Jurkat, Clone E6-1 (cell line): ENCODE results near the gene LY6G6F.
A peak's percentile ranks its signal among the peaks of the same experiment; 100 is the strongest.
"Not testable (repeated sequence)": the region's sequence is repeated elsewhere in the genome, so short reads cannot be mapped to it uniquely, and the experiment has no call there.

ENCODE experiments used
- DNase-seq: peaks from one replicate; pipeline ENCODE4 v3.0.0-alpha.2; 2011; ENCODE audit warnings: low read depth, low spot score
- H3K4me3 ChIP-seq: 2 replicates; pipeline ENCODE4 v1.5.1; 2011; ENCODE audit warnings: mild to moderate bottlenecking, low read length, control low read depth, moderate library complexity

The LY6G6F gene

GRCh38 chr6:31697555-31697954, 9.1 kb upstream of the LY6G6F start:
- DNase-seq: no peak
- no peak overlapping the region for H3K4me3 ChIP-seq

DNA sequence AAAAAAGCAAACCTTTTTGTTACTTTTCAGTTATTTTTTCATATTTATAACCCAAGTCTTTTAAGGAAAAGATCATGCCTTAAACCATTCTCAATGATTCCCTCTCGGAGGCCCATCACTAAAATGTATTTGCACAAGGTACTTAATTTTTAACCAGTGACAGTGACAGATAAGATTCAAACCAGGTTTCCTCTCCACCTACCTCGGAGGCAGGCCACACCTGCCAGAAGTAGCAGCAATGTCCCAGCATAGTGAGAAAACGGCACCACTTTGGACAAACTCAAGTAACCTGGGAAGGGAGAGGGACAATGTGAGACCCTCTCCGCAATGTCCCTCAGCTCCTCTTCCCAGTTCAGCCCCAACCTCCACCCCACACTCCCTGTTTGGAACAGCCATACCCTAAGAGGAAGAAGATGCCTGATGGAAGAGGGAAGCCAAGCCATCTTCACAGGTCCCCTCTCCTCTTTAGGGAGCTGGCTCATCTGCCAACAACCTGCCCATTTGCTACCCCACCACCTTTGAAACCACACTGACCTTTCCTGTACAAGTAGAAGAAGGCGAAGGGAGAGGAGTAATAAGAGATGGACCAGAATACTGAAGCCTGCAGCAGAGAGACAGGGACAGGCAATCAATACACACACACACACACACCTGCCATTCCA, 5.8 kb upstream of the LY6G6F start:
- H3K4me3 ChIP-seq: no peak overlapping the region
- no peak for DNase-seq

DNA sequence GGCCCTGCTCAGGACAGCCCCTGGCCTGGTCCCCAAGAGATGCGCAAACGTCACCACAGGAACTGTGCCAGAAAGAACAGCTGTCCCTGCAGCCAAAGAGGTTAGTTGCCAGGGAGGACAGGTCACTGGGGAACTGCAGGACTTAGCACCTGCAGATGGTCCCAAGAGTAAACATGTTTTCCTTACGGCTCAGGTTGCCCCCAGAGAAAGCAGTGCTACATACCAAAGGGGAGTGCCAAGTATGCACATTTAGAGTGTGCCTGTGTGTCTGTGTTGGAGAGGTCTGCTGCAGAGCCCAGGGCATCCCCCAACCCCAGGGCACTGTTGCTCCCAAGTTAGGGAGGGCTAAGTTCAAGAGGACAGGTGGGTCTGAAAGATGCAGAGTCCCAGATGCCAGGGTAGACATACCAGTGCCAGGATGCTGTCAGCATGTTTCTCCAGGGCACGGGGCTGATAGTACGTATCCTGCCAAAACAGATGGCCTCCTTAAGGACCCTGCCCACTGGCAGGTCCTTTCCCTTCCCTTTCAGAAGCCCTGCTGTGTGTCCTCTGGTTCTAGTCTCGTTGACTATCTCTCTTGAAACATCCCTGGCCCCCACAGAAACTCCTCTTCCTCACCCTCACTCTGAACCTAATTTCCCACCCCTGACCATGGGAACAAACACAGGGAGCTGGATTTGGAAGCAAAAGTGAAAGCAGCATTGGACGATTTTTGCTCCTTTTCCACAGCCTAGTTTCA, 4.8 kb upstream of the LY6G6F start:
- peak overlapping the region; percentile 77 for H3K4me3 ChIP-seq
- no peak for DNase-seq

DNA sequence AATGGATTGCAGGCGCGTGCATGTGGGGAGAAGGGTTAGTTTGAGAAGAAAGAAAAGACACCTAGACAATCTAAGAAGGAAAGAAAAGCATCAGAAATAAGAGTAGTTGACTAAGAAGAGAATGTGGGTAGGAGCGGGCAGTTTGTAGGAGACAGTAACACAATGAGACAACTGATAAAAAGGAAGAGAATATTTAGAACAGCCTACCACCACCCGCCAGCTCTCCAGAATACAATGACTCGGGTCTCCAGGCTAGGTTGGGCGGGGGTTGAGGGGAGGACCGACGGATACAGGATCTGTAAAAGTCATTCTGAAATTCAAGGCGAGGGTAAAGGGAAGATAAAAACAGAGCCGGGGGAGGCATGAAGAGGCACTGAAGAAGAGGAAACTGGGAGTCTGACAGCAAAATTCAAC, 4.3 kb upstream of the LY6G6F start:
- H3K4me3 ChIP-seq: peak overlapping the region; percentile 77
- no peak for DNase-seq

- DNase-seq: peak; percentile 98
- peak within 1 kb of the TSS; percentile 77 for H3K4me3 ChIP-seq
Observed at GRCh38 chr6:31702819-31703716, 3.6 kb upstream of the LY6G6F start, which contains the start of gene ABHD16A. ABHD16A (minus strand) TSS chr6:31703324; CDS start chr6:31703281, 43 bp downstream.

GRCh38 chr6:31705931-31706330, 735 bp upstream of the LY6G6F start:
- H3K4me3 ChIP-seq: no peak overlapping the region
- DNase-seq: no peak

DNA sequence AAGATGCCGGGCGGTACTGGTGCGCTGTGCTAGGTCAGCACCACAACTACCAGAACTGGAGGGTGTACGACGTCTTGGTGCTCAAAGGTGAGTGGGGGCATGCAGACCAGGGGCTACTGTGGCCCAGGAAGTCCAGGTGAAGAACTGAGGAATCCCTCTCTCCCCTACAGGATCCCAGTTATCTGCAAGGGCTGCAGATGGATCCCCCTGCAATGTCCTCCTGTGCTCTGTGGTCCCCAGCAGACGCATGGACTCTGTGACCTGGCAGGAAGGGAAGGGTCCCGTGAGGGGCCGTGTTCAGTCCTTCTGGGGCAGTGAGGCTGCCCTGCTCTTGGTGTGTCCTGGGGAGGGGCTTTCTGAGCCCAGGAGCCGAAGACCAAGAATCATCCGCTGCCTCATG, 1.0 kb downstream of the LY6G6F start:
- DNase-seq: no peak
- no peak overlapping the region for H3K4me3 ChIP-seq

GRCh38 chr6:31708224-31708623, 1.6 kb downstream of the LY6G6F start:
- no peak for DNase-seq
- no peak overlapping the region for H3K4me3 ChIP-seq

- not testable (repeated sequence) for H3K4me3 ChIP-seq
Observed at GRCh38 chr6:31709157-31709556, 2.5 kb downstream of the LY6G6F start.

DNA sequence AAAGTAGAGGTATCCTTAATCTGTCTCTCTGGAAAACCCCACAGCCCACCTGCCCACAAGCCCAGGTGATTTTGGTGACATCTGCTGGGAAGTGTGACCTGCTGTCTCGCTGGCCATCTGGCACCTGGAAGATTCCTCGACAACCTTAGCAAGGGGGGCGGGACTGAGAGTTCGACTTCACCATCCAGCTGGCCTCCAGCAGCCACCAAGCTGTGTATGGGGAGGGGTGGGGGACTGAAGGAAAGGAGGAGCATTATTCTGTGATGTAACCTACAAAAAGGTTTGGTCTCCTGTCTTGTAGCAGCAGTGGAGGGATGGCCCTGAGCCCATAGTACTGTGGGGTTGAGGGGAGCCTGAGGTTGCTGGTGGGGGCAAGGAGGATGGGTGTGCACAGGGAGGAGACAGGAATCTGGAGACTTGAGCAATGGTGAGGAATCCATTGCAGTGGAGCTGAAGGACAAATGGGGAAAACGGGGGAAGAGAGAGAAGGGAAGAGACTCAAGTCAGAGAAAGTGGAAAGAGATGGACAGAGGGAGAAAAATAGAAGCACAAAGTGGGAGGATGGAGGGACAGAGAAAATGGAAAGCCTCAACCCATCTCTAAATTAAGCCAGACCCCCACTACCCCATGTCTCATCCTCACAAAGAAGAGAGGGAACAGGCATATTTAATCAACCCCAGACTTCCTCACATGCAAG, 4.0 kb downstream of the LY6G6F start:
- H3K4me3 ChIP-seq: no peak overlapping the region
- no peak for DNase-seq

More at GRCh38 chr6:31709157-31709556, 2.5 kb downstream of the LY6G6F start:
- DNase-seq: not testable (repeated sequence)

DNA sequence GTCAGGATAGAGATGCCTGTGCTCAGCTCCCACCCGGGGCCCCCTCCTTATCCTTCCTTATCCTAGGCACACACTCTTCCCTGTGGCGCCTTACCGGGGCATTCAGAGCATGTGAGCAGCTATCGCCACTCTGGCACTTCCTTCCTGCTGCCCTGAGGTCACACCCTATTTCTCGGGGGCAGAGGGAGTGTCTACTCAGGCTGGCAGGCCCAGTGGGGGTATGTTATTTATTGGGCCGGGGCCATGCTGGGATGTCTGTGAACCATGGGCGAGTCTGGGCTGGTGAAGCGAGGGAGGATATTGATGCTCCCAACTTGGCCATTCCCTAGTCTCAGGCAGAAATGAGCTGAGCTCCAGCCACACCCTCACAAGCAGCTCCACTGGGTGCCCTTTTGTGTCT, 4.6 kb downstream of the LY6G6F start:
- no peak for DNase-seq
- H3K4me3 ChIP-seq: no peak overlapping the region

DNA sequence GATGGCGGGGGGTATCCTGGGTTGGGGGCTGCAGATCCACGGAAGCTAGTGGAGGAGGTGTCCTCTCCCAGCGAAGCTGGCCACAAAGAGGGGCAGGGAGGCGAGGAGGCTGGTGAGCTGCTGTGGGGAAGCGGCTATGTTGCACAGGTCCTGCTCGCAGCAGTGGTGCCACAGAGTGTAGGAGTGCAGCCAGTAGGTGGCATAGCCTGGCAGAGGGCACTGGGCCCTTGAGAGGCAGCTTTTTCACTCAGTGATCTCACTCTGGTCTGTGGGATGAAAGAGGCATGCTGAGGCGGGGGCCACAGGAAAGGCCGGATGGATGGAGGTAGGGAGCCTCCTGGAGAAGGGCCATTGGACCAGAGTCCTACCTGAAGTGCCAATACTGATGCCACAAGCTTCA, 5.6 kb downstream of the LY6G6F start:
- DNase-seq: peak; percentile 40
- H3K4me3 ChIP-seq: no peak overlapping the region

DNA sequence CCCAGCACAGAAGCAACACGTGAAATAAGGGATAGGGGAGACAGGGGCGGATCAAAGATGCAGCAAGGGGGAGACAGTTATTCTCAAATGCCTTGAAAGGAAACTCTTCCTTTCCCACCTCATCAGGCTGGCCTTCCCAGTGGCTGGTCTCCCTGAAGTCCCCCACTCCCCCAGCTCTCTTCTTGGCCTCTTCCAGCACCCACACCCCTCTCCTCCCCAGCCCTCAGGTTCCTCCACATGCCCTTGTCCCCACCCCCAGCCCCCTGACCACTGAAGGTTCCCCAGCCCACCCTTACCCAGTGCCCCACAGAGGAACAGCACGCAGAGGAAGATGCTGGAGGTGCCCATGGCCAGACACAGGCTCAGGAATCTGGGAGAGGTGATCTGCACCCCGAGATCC, 6.8 kb downstream of the LY6G6F start:
- no peak for DNase-seq
- no peak overlapping the region for H3K4me3 ChIP-seq

DNA sequence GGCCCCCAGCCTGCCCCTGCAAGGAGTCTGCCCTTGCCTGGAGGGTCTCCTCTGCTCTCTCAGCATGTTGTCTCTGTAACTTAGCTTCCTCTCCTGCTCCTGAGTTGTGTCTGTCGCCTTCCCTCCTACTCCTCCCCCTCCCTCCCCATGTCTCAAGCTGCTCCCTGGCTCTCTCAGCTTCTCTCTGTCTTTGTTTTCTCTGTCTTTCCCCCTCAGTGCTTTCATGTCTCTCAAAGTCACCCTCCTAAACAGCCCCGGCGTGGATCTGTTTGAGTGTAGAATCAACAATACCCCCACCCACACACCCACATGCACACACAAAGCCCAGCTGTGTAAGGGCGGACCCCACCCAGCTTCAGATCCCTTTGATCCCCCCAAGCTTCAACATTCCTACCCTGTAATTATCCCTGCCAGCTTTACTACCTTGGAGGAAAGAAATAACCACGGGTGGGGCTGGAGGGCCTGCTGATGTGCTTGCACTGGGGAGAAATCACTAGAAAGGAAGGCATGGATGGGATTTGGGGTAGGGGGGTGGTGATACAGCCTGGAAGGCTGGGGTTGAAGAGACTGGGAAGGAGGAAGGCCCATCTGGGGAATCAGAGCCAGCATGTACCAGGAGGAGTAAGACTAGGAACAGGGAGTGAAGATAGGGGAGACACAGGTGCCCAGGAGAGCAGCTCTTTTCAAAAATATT, 7.5 kb downstream of the LY6G6F start:
- no peak for DNase-seq
- no peak overlapping the region for H3K4me3 ChIP-seq

GRCh38 chr6:31715022-31715958, 8.6 kb downstream of the LY6G6F start, which contains the start of gene LY6G6D:
LY6G6D (plus strand) TSS chr6:31715348; CDS start chr6:31715356, 8 bp downstream.
- H3K4me3 ChIP-seq: no peak within 1 kb of the TSS
- DNase-seq: no peak

GRCh38 chr6:31717499-31718222, 11.0 kb downstream of the LY6G6F start:
- no peak overlapping the region for H3K4me3 ChIP-seq
- no peak for DNase-seq

DNA sequence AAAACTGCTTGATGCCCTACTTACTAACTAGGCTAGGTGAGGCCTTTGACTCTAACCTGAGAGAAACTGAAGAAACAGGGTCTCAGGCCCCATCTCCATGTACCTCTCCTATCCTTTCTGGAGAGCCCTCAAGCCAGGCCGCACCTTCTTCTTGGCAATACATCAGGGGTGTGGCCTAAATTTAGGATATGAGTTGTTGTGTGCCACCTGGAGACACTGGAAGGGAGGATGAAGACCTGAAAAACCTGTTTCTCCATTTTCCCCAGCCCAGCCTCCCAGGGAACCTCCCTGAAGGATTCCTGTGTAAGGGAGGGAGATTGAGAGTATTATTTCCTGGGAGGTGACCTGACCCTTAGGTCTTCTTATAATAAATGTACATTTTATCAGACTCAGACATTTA, 11.6 kb downstream of the LY6G6F start:
- no peak for DNase-seq
- H3K4me3 ChIP-seq: no peak overlapping the region
